K562 (cell line): Measurements from ENCODE around the gene MANBA. TPM values are rescaled to one million over a fixed set of nuclear protein-coding genes. Genes with fewer than 3 reads are reported as not detected.

Experiments
- ATAC-seq: fragments of 200-7000 bp; cut with Tn5 transposase; 3 replicates; pipeline ENCODE4 v1.9.1; 2020; ENCODE audit warnings: moderate library complexity
- BruUV-seq: library from RNA; stranded (reverse); fragments of 400-500 nt; replicated peaks from 2 replicates; lab custom pipeline; 2021; lab: Mats Ljungman, UMichigan
- CTCF ChIA-PET: fragments of 300-600 bp; formaldehyde crosslinking; extraction: SDS; loops from one replicate; lab custom pipeline; 2021; ENCODE audit warnings: low intra/inter-chr PET ratio; lab: Yijun Ruan, JAX
- POLR2A ChIA-PET: fragments of 300-600, 350-650 bp; sonication (Branson Sonifier 250); formaldehyde crosslinking; extraction: SDS; loops from one replicate; lab custom pipeline; 2021; ENCODE audit warnings: antibody characterized with exemption, inconsistent platforms; lab: Yijun Ruan, JAX
- DNase-seq, 4 experiments: peaks; one replicate each; pipeline versions ENCODE4 v3.0.0 to v3.0.0-alpha.2; 2011 to 2018; ENCODE audit warnings: low spot score in 3 of 4, mixed read lengths in 3 of 4; ENCODE audit errors: extremely low read depth in 1 of 4
- FAIRE-seq: peaks from 2 replicates; lab custom pipeline; 2011; peaks lifted over from hg19 to GRCh38; lab: Jason Lieb, UNC
- H2AFZ ChIP-seq: 2 replicates; pipeline ENCODE4 v1.6.0; 2011; ENCODE audit warnings: low read depth, low read length, control low read depth, inconsistent platforms
- H3K27ac ChIP-seq: fragments of 200-600 bp; 3 replicates; pipeline ENCODE4 v1.8.0; 2011; ENCODE audit warnings: low read depth, mild to moderate bottlenecking, control low read depth, inconsistent platforms, low read length, moderate library complexity, mixed read lengths; ENCODE audit errors: extremely low read depth
- H3K27me3 ChIP-seq, 2 experiments: fragments of 300-600 bp in 1 of 2; 2 replicates in 1 of 2; 3 replicates in 1 of 2; pipeline versions ENCODE4 v1.6.0 to v1.8.0; 2011; ENCODE audit warnings: inconsistent platforms in 2 of 2, low read length in 2 of 2, mild to moderate bottlenecking in 1 of 2, mixed read lengths in 1 of 2, moderate library complexity in 1 of 2; ENCODE audit not compliant: control insufficient read depth in 2 of 2, insufficient read depth in 2 of 2
- H3K36me3 ChIP-seq: fragments of 300-600 bp; 3 replicates; pipeline ENCODE4 v1.8.0; 2011; ENCODE audit warnings: mild to moderate bottlenecking, low read length, inconsistent platforms; ENCODE audit not compliant: control insufficient read depth, insufficient read depth
- H3K4me1 ChIP-seq, 2 experiments: fragments of 200-600 bp in 1 of 2; replicated peaks in 1 of 2; 2 replicates in 1 of 2; 3 replicates in 1 of 2; pipeline versions ENCODE4 v1.5.1 to v1.8.0; 2011; ENCODE audit warnings: inconsistent platforms in 2 of 2, low read length in 2 of 2, mild to moderate bottlenecking in 1 of 2, mixed read lengths in 1 of 2, moderate library complexity in 1 of 2; ENCODE audit not compliant: control insufficient read depth in 2 of 2, insufficient read depth in 2 of 2
- H3K4me2 ChIP-seq: 2 replicates; pipeline ENCODE4 v1.6.1; 2011; ENCODE audit warnings: low read length, control low read depth, inconsistent platforms, mixed read lengths; ENCODE audit not compliant: insufficient read depth
- H3K4me3 ChIP-seq: fragments of 200-600 bp; sonication (generic), shearing (Covaris generic); 2 replicates; pipeline ENCODE4 v1.5.1; 2016; ENCODE audit warnings: control low read depth, inconsistent platforms
- H3K79me2 ChIP-seq: fragments of 200-600 bp; 3 replicates; pipeline ENCODE4 v1.8.0; 2011; ENCODE audit warnings: low read length, inconsistent platforms; ENCODE audit not compliant: control insufficient read depth, insufficient read depth
- H3K9ac ChIP-seq, 2 experiments: 2 replicates each; pipeline versions ENCODE4 v1.6.0 to v1.6.1; 2011; ENCODE audit warnings: low read depth in 2 of 2, low read length in 2 of 2, control low read depth in 1 of 2, inconsistent platforms in 1 of 2, mild to moderate bottlenecking in 1 of 2, mixed read lengths in 1 of 2; ENCODE audit not compliant: insufficient read depth in 1 of 2
- H3K9me1 ChIP-seq: one replicate; pipeline ENCODE4 v1.6.0; 2011; ENCODE audit warnings: inconsistent platforms, mild to moderate bottlenecking, low read length, moderate library complexity; ENCODE audit not compliant: control insufficient read depth, insufficient read depth
- H3K9me3 ChIP-seq: replicated peaks from 2 replicates; pipeline ENCODE4 v1.5.1; 2011; ENCODE audit warnings: low read depth, low read length, inconsistent platforms; ENCODE audit not compliant: control insufficient read depth, insufficient read depth
- H4K20me1 ChIP-seq: replicated peaks from 2 replicates; pipeline ENCODE4 v1.6.1; 2011; ENCODE audit warnings: low read length, inconsistent platforms, mixed read lengths; ENCODE audit not compliant: control insufficient read depth, insufficient read depth
- CBFB ChIP-seq: sonication (generic); formaldehyde crosslinking; IDR thresholded peaks from 2 replicates; pipeline ENCODE4 v1.4.0; 2020; ENCODE audit warnings: mild to moderate bottlenecking, missing genetic modification reagents
- ESRRB ChIP-seq: fragments of 250-450 bp; sonication (Bioruptor Pico); IDR thresholded peaks from 2 replicates; pipeline ENCODE4 v1.5.0; 2020; ENCODE audit warnings: mild to moderate bottlenecking, moderate library complexity, borderline replicate concordance
- FOXK1 ChIP-seq: sonication (generic); formaldehyde crosslinking; IDR thresholded peaks from 2 replicates; pipeline ENCODE4 v1.8.0; 2022; ENCODE audit warnings: missing genetic modification reagents, mild to moderate bottlenecking, borderline replicate concordance
- NBN ChIP-seq: fragments of 450-650 bp; IDR thresholded peaks from 2 replicates; pipeline ENCODE4 v1.6.1; 2016; ENCODE audit warnings: low read depth, mild to moderate bottlenecking
- NR1H2 ChIP-seq: sonication (generic); formaldehyde crosslinking; IDR thresholded peaks from 2 replicates; pipeline ENCODE4 v1.4.0; 2020; ENCODE audit warnings: mild to moderate bottlenecking, missing genetic modification reagents
- PRMT5 ChIP-seq: sonication (generic); formaldehyde crosslinking; IDR thresholded peaks from 2 replicates; pipeline ENCODE4 v1.5.0; 2020; ENCODE audit warnings: missing genetic modification reagents
- PTBP1 ChIP-seq: fragments of 200-400 bp; formaldehyde crosslinking; IDR thresholded peaks from 2 replicates; pipeline ENCODE4 v1.6.1; 2017; ENCODE audit warnings: low read depth, low read length
- TAF9B ChIP-seq: fragments of 450-650 bp; IDR thresholded peaks from 2 replicates; pipeline ENCODE4 v1.6.1; 2018; ENCODE audit warnings: mild to moderate bottlenecking; ENCODE audit not compliant: partially characterized antibody
- TEAD2 ChIP-seq: fragments of 450-650 bp; IDR thresholded peaks from 2 replicates; pipeline ENCODE4 v1.6.1; 2016; ENCODE audit warnings: missing genetic modification characterization, control low read depth, missing compliant biosample characterization
- ZBTB17 ChIP-seq: fragments of 450-650 bp; formaldehyde crosslinking; IDR thresholded peaks from 2 replicates; pipeline ENCODE4 v1.4.0; 2020; ENCODE audit warnings: mild to moderate bottlenecking
- ZNF274 ChIP-seq: IDR thresholded peaks from 2 replicates; pipeline ENCODE4 v1.6.1; 2011; ENCODE audit warnings: low read depth, mild to moderate bottlenecking, low read length, moderate library complexity, borderline replicate concordance
- ZNF655 ChIP-seq: fragments of 250-450 bp; sonication (Bioruptor Pico); IDR thresholded peaks from 2 replicates; pipeline ENCODE4 v1.5.0; 2021
- WGBS: fragments of 100-300 bp; shearing (Covaris generic); methylation state at CpG from one replicate; pipeline ENCODE4 v1.1.6; 2016; ENCODE audit warnings: low coverage, mixed read lengths; ENCODE audit not compliant: insufficient coverage; ENCODE audit errors: missing lambda C conversion rate; 5-methylcytosine and 5-hydroxymethylcytosine counted together
- in situ Hi-C: fragments of 300-500 bp; cut with MboI; formaldehyde crosslinking; loops from 4 replicates; pipeline ENCODE4 v1.15.0; 2018; ENCODE audit warnings: inconsistent platforms, mixed read lengths
- intact Hi-C: fragments of 100-400 bp; cut with micrococcal nuclease; formaldehyde crosslinking; loops from 2 replicates; pipeline ENCODE4 v1.14.2; 2022
- polyA plus RNA-seq, 8 experiments: library from polyadenylated mRNA; depleted of rRNA in 4 of 8; stranded (reverse) in 5 of 8; unstranded in 3 of 8; fragments of >200 nt; fragmentation: Nextera tagmentation in 2 of 8; fragmentation: Illumina TruSeq in 1 of 8; extraction: Ambion mirVana in 2 of 8; extraction: Trizol in 1 of 8; gene quantifications; 2 replicates each; pipeline versions ENCODE4 v1.2.1 to v1.2.3, GENCODE V29; 2011 to 2014; ENCODE audit warnings: inconsistent platforms in 1 of 8, missing spikeins in 1 of 8
- total RNA-seq, 7 experiments: library from RNA; depleted of rRNA in 6 of 7; stranded (reverse); fragments of >200 nt in 6 of 7; fragmentation: Illumina TruSeq in 2 of 7; extraction: Trizol in 2 of 7; gene quantifications; 2 replicates each; pipeline versions ENCODE4 v1.2.1 to v1.2.3, GENCODE V29; 2011 to 2021; ENCODE audit warnings: low replicate concordance in 1 of 7

MANBA gene
- total and polyA plus RNA-seq, 9 of the 15 experiments (the other 6 are each of a cell fraction or from before 2014, with no cell fraction given), result 1.8 to 12.9 (median 7.7) TPM

DNA sequence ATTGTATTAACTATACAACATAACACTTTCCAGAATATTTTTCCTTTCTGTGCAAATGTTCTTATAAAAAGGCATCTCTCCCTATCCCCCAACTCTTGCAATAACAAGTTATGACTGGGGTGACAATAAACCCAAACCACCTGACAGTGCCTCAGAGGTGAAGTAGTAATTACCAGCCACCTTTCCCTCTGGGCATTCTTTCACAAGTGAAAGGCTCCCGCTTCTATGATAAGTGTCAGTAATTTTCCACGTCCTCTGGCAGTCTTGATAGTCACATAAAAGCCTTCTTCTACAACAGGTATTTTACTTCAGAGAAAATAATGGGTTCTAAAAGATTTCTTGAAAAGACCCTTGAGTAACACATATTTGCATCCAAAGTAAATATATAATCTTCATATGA lies 82.7 kb downstream of the MANBA start:
- Histone ChIP-seq H3K79me2 (no peaks in the 10 kb centered on the region), H3K4me2 (no peak overlapping the region), H3K4me1 (no peaks in the 10 kb centered on the region), H3K9ac (no peak overlapping the region), H2AFZ (no peak overlapping the region), H3K4me3 (no peak overlapping the region), H3K27me3 (no peaks in the 10 kb centered on the region), H4K20me1 (no peaks in the 10 kb centered on the region), H3K9me1 (no peaks in the 10 kb centered on the region), H3K27ac (no peak overlapping the region), H3K36me3 (no peaks in the 10 kb centered on the region), H3K9me3 (no peaks in the 10 kb centered on the region)
- BruUV-seq, result no TSS peak
- no peak for FAIRE-seq
- in situ Hi-C loops (no loop called here), intact Hi-C loops (no loop called here)
- ChIA-PET CTCF (no interaction called here), POLR2A (no interaction called here)
- ATAC-seq, result no peak
- whole genome bisulfite sequencing, result 42% methylated on average over 2 of the region's 2 CpGs
- no peak for TF ChIP-seq CBFB (CRISPR knock-in tag)
- TF ChIP-seq PRMT5, result no peak
- no peak for TF ChIP-seq TEAD2 (tag)
- no peak for TF ChIP-seq NBN
- no peak for TF ChIP-seq PTBP1
- no peak for TF ChIP-seq ZNF274
- no peak for TF ChIP-seq ESRRB (CRISPR knock-in tag)
- TF ChIP-seq TAF9B, result no peak
- TF ChIP-seq ZNF655 (CRISPR knock-in tag), result no peak
- TF ChIP-seq NR1H2 (CRISPR knock-in tag), result no peak
- no peak for TF ChIP-seq ZBTB17
- TF ChIP-seq FOXK1, result no peak
- DNase-seq, result no peak
